Activated naive CD4-positive, alpha-beta T cell treated with Interleukin-2 at 50 U/mL for 16 hours (primary cell): ENCODE measurements around the gene DPM3.
A peak's percentile ranks its signal among the peaks of the same experiment; 100 is the strongest.
"Not testable (repeated sequence)": the region's sequence is repeated elsewhere in the genome, so short reads cannot be mapped to it uniquely, and the experiment has no call there.

Source experiments
- DNase-seq: peaks from one replicate; pipeline ENCODE4 v3.0.0-alpha.2; 2020

The DPM3 gene

DNA sequence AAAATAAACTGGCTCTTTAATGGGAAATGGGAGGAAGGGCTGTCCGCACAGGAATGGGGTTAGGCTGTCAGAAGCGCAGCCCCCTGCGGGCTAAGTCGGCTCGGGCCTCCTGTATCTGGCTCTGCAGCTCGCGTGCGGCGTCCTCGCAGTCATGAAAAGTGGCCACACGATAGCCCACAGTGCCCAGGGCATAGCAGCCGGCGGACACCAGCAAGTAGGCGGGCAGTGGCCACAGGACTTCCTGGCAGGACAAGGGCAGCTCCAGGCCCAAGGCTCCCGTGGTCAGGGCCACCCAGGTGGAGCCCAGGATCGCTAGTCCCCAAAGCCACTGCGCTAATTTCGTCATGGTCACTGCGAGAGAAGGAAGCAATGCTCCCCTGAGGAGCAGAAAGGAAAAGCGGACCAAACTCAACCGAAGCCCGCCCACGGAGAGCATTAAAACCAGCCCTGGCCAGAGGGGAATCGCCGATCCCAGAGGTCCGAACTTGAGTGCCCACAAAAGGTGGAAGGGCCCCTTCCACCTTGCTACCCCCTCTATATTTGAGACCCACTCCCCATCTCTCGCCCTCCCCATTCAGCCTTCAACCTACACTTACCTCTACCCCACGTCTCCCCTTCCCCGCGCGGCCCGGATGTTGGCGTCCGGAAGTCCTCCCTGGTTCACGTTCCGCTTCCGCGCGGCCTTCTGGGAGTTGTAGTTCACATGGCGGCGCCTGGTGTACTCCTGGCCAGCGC is at the start of gene DPM3:
Gene DPM3, minus strand, starts transcription at position 637 of the 735 bp plus-strand sequence. Its CDS starts 291 bp downstream, at position 346.
- peak; percentile 91 for DNase-seq

GRCh38 chr1:155189926-155190325 is 49.6 kb upstream of the DPM3 start:
- DNase-seq, result not testable (repeated sequence)

DNA sequence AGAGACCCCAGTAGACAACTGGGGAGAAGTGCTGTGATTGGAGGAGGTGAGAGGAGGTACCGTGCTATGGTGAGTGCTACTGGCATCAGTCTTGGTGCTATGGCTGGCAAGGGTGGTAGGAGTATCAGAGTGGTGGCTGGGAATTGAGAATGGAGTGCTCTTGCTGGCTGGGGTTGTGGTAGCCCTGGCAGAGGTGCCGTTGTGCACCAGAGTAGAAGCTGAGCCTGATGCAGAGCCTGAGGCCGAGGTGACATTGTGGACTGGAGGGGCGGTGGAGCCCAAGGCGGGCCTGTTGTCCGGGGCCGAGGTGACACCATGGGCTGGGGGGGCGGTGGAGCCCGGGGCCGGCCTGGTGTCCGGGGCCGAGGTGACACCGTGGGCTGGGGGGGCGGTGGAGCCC is 47.9 kb upstream of the DPM3 start:
- no peak for DNase-seq

GRCh38 chr1:155187456-155187891 is 47.1 kb upstream of the DPM3 start:
- DNase-seq, result no peak

- DNase-seq, result no peak
Observed at GRCh38 chr1:155186794-155187455, 46.6 kb upstream of the DPM3 start.

DNA sequence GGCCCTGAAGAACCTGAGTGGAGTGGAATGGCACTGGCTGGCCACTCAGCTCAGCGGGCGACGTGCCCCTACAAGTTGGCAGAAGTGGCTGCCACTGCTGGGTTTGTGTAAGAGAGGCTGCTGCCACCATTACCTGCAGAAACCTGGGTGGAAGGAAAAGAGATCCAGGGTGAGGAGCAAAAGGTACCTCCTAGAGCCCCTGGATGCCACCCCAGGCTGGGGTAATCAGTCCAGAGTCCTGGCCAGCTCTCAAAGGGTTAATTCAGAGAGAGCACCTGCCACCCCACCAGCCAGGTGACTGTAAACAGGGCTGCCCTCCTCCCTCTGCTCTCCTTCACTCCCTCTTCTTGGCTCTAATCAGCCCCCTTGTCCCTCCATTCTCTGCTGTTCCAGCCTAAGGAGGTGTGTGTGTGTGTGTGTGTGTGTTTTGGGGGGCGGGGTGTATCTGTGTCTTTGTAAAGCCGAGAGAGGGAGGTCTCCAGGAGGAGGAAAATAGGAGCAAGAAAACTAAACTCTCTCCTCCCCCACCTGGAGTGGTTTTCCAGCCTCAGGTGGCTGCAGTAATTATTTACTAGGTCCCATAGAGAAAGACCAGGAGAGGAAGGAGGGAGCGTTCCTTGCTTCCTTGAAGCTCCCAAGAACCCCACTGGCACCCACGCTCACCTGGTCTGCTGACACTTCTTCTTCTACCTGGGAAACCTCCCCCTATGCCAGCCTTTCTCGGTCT is 45.9 kb upstream of the DPM3 start:
- DNase-seq, result no peak

- DNase-seq, result no peak
Observed at GRCh38 chr1:155185783-155186066, 45.4 kb upstream of the DPM3 start.

GRCh38 chr1:155184835-155185782 is 44.8 kb upstream of the DPM3 start:
- no peak for DNase-seq

DNA sequence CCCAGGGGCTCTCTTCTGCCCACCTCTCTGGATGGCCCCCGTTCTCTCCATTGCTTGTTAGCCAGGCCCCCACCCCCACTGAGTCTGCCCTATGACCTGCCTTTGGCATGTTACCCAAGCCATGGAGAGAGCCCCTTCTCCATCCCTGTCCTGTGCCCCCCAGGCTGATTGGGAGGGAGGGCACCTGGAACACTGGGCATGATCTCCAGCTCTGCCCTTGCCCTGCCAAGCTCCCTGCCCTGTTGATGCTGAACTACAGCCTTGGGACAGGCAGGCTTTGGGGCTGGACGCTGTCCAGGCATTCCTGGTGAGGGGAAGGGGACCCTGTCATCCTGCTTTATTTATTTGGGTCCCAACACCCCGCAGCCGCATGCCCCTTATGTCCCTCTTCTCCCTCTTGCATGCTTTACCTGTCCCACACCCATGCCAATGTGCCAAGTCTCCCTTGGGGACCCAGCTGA is 44.0 kb upstream of the DPM3 start:
- DNase-seq, result no peak

DNA sequence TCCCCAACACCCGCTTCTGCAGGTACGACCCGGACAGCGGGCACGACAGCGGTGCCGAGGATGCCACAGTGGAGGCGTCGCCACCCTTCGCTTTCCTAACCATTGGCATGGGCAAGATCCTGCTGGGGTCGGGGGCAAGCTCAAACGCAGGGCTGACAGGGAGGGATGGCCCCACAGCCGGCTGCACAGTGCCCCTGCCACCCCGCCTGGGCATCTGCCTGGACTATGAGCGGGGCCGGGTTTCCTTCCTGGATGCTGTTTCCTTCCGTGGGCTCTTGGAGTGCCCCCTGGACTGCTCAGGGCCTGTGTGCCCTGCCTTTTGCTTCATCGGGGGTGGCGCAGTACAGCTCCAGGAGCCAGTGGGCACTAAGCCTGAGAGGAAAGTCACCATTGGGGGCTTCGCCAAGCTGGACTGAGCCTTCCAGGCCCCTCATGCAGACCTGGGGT is 43.5 kb upstream of the DPM3 start:
- no peak for DNase-seq

DNA sequence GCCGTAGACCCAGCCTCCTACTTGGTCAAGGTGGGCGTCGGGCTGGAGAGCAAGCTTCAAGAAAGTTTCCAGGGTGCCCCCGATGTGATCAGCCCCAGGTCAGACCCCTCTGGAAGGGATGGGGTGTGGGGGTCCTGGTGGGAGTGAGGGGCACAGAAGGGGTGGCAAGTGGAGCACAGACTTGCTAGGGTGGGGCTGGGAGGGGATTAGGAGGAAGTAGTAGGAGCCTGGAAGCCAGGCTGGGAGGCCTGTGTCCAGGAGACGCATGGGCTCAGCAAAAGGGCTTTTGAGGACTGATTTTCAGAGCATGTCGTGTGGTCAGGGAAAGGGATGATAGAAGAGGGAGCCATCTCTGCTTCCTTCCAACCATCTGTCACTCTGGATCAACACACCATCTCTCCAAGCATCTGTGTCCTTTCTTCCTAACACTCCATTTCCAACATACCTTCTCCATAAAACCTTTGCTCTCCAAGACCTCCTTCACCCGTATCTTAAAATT is 41.8 kb upstream of the DPM3 start:
- DNase-seq, result no peak

- DNase-seq, result no peak
Observed at GRCh38 chr1:155181371-155182051, 41.2 kb upstream of the DPM3 start.

DNA sequence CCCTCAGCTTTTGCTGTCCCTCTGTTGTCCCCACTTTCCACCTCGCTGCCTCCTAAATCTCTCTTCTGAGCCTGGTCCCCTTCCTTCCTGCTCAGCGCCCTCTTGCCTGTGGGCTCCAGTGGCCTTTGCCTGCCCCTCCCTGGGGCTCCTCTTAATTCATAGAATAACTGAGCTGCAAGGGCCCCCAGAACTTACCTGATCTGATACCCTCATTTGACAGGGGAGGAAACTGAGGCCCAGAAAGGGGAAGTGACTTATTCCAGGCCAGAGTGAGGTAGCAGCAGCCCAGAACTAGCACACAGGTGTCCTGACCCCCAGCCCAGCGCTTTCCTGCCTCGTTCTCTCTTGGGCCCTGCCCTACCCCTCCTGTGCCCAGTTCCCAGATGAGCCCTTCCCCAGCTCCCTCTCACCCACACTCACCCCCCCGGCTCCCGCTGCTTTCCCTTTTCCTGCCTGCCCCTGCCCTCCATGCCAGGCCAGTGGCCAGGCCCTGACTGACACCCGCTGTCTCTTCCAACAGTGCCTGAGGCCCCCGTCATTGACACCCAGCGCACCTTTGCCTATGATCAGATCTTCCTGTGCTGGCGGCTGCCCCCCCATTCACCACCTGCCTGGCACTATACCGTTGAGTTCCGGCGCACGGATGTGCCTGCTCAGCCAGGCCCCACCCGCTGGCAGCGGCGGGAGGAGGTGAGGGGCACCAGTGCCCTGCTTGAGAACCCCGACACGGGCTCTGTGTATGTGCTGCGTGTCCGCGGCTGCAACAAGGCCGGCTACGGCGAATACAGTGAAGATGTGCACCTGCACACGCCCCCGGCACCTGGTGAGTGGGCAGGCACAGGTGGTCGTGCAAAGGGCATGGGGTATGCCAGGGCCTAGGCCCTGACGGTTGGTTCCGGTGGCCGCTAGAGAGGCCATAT is 39.0 kb upstream of the DPM3 start:
- DNase-seq, result no peak

- no peak for DNase-seq
Observed at GRCh38 chr1:155178441-155179111, 38.2 kb upstream of the DPM3 start.

DNA sequence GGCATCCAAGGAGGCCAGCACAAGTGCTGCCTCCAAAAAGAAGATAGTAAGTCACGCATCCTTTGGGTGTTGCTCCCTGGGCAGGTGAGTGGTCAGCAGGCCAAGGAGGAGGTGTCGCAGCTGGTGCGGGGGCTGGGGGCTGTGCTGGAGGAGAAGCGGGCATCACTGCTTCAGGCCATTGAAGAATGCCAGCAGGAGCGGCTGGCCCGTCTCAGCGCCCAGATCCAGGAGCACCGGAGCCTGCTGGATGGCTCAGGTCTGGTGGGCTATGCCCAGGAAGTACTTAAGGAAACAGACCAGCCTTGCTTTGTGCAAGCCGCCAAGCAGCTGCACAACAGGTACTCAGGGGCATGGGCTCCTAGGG is 37.6 kb upstream of the DPM3 start:
- DNase-seq, result no peak

- DNase-seq, result no peak
Observed at GRCh38 chr1:155177192-155177917, 37.0 kb upstream of the DPM3 start.

DNA sequence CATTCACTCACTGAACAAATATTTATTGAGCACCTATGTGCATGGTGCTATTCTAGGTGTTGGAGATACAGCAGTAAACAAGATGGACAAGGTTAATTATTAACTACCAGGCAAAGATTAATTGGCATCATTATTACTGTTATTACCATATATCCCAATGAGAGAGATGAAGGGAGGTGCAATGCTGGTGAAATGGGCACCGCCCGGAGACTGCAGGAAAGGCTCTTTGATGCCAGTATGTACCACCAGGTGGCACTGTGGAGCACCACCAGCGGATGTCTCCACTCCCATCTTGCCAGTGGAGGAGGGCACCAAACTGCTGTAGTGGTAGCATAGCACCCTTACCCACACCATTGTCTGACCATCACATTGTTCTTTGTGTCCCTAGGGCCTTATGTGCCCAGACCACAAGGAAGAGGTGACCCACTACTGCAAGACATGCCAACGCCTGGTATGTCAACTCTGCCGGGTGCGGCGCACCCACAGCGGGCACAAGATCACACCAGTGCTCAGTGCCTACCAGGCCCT is 36.3 kb upstream of the DPM3 start:
- peak; percentile 86 for DNase-seq

GRCh38 chr1:155175927-155176371 is 35.6 kb upstream of the DPM3 start:
- DNase-seq, result peak; percentile 21

GRCh38 chr1:155175281-155175926 is 35.1 kb upstream of the DPM3 start:
- no peak for DNase-seq
